Neural progenitor cell (in vitro differentiated cells): ENCODE data around the gene TMEM205. TPM values are rescaled to one million over a fixed set of nuclear protein-coding genes. Genes with fewer than 3 reads are reported as not detected.
"Not testable (repeated sequence)": the region's sequence is repeated elsewhere in the genome, so short reads cannot be mapped to it uniquely, and the experiment has no call there.

ENCODE experiments used
- DNase-seq: peaks from one replicate; pipeline ENCODE4 v3.0.0-alpha.2; 2016; ENCODE audit warnings: low spot score
- H2AFZ ChIP-seq: fragments of 200-600 bp; sonication (generic); replicated peaks from 2 replicates; pipeline ENCODE4 v1.6.1; 2016; ENCODE audit warnings: antibody characterized with exemption
- H3F3A ChIP-seq: fragments of 200-600 bp; sonication (generic); 2 replicates; pipeline ENCODE4 v1.6.1; 2016; ENCODE audit warnings: antibody characterized with exemption, low read depth
- H3K27ac ChIP-seq: fragments of 200-600 bp; sonication (generic); 2 replicates; pipeline ENCODE4 v1.5.1; 2016; ENCODE audit warnings: mild to moderate bottlenecking
- H3K27me3 ChIP-seq: fragments of 200-600 bp; sonication (generic); 2 replicates; pipeline ENCODE4 v1.6.1; 2016; ENCODE audit warnings: mild to moderate bottlenecking, moderate library complexity
- H3K36me3 ChIP-seq: fragments of 200-600 bp; sonication (generic); 2 replicates; pipeline ENCODE4 v1.5.1; 2016
- H3K4me1 ChIP-seq: fragments of 200-600 bp; sonication (generic); 2 replicates; pipeline ENCODE4 v1.6.1; 2016; ENCODE audit warnings: mixed run types
- H3K4me2 ChIP-seq: fragments of 200-600 bp; sonication (generic); 2 replicates; pipeline ENCODE4 v1.6.1; 2016
- H3K4me3 ChIP-seq: fragments of 200-600 bp; sonication (generic); 2 replicates; pipeline ENCODE4 v1.5.1; 2016
- H3K79me2 ChIP-seq: fragments of 200-600 bp; sonication (generic); 2 replicates; pipeline ENCODE4 v1.6.1; 2016; ENCODE audit warnings: low read depth
- H3K9ac ChIP-seq: fragments of 200-600 bp; sonication (generic); 2 replicates; pipeline ENCODE4 v1.6.1; 2016
- H3K9me3 ChIP-seq: fragments of 200-600 bp; sonication (generic); 2 replicates; pipeline ENCODE4 v1.5.1; 2016; ENCODE audit warnings: low read depth
- H4K20me1 ChIP-seq: fragments of 200-600 bp; sonication (generic); 2 replicates; pipeline ENCODE4 v1.6.1; 2016; ENCODE audit warnings: low read depth
- H3K27ac Mint-ChIP-seq: 3 replicates; pipeline ENCODE4 v1.8.0; 2021; ENCODE audit warnings: mixed read lengths
- H3K27me3 Mint-ChIP-seq: 2 replicates; pipeline ENCODE4 v1.8.0; 2022; ENCODE audit warnings: low read depth, mild to moderate bottlenecking, inconsistent platforms, moderate library complexity, mixed read lengths; ENCODE audit not compliant: insufficient read depth
- H3K36me3 Mint-ChIP-seq: 3 replicates; pipeline ENCODE4 v1.8.0; 2021; ENCODE audit warnings: mixed read lengths
- H3K4me1 Mint-ChIP-seq: 3 replicates; pipeline ENCODE4 v1.8.0; 2021; ENCODE audit warnings: mixed read lengths
- H3K4me3 Mint-ChIP-seq: 3 replicates; pipeline ENCODE4 v1.8.0; 2021; ENCODE audit warnings: mild to moderate bottlenecking, moderate library complexity, mixed read lengths
- H3K9me3 Mint-ChIP-seq: 3 replicates; pipeline ENCODE4 v1.8.0; 2020; ENCODE audit warnings: mixed read lengths
- EZH2 ChIP-seq: fragments of 200-600 bp; sonication (generic); IDR thresholded peaks from 2 replicates; pipeline ENCODE4 v1.6.1; 2017; ENCODE audit warnings: antibody characterized with exemption, mild to moderate bottlenecking, moderate library complexity
- EZH2phosphoT487 ChIP-seq: fragments of 200-600 bp; sonication (generic); IDR thresholded peaks from 2 replicates; pipeline ENCODE4 v1.6.1; 2017; ENCODE audit warnings: antibody characterized with exemption
- total RNA-seq: library from RNA; depleted of rRNA; stranded (reverse); fragments of >200 nt; gene quantifications from 2 replicates; pipeline ENCODE4 v1.2.3, GENCODE V29; 2015; ENCODE audit warnings: low replicate concordance
- TF ChIP-seq, protein P1 (sequence below): fragments of 200-600 bp; sonication (generic); IDR thresholded peaks from 2 replicates; pipeline ENCODE4 v1.5.1; 2017; ENCODE audit warnings: antibody characterized with exemption, mild to moderate bottlenecking

Gene TMEM205
- total RNA-seq, 1 donor from 2014 or later: 57.0 TPM

DNA sequence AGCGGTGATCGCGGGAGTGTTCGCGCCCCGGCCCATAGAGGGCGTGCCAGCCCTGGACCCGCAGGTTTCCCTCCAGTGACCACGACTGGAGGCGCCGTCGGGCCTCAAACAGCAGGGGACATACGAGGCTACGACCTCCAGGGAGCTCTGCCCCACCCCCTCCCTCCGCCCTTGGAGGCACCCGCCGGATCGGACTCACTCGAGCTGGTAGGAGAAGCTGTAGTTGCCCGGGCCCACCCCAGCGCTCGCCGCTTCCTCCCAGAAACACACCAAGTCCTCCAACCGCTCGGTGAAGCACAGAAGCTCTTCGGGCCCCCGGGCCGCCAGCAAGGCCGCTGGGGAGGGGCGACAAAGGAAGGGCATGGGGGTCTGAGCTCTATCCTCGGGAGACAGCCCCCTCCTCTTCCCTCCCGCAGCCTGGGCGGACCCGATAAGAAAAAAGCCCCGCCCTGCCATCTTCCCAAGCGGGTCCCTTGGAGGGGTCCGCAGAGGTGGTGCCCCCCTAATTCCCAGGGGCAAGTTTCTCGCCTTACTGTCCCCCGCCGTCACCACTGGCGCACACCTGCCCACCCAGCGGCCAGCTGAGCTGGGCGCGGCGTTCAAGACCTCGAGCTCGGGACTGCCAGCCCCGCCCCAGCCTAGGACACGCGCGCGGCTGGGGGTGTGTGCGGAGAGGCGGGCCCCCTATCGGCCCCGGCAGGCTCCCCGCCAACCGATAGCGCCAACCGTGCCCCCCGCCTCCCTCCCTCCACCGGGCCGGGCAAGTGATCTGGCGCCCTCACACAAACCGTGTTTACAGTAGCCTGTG lies 37.0 kb upstream of the TMEM205 start:
- no peak overlapping the region for H2AFZ ChIP-seq
- H3K36me3 ChIP-seq: no peaks in the 10 kb centered on the region
- no peak overlapping the region for H3K27ac Mint-ChIP-seq
- H4K20me1 ChIP-seq: peaks cover 15% of the 10 kb centered on the region
- H3K9me3 Mint-ChIP-seq: no peaks in the 10 kb centered on the region
- H3K27me3 ChIP-seq: peaks cover 23% of the 10 kb centered on the region
- H3K4me3 Mint-ChIP-seq: peak overlapping the region; percentile 93
- H3K9me3 ChIP-seq: no peaks in the 10 kb centered on the region
- no peaks in the 10 kb centered on the region for H3K79me2 ChIP-seq
- peaks cover 24% of the 10 kb centered on the region for H3K4me1 Mint-ChIP-seq
- no peak overlapping the region for H3K9ac ChIP-seq
- H3K27me3 Mint-ChIP-seq: peaks cover 33% of the 10 kb centered on the region
- H3K4me2 ChIP-seq: peak overlapping the region; percentile 75
- DNase-seq: peak; percentile 68
- no peaks in the 10 kb centered on the region for H3K4me1 ChIP-seq
- H3F3A ChIP-seq: peaks cover 54% of the 10 kb centered on the region
- H3K36me3 Mint-ChIP-seq: no peaks in the 10 kb centered on the region
- peak overlapping the region; percentile 51 for H3K4me3 ChIP-seq
- TF ChIP-seq EZH2phosphoT487: peak; percentile 51
- TF ChIP-seq, protein P1, sequence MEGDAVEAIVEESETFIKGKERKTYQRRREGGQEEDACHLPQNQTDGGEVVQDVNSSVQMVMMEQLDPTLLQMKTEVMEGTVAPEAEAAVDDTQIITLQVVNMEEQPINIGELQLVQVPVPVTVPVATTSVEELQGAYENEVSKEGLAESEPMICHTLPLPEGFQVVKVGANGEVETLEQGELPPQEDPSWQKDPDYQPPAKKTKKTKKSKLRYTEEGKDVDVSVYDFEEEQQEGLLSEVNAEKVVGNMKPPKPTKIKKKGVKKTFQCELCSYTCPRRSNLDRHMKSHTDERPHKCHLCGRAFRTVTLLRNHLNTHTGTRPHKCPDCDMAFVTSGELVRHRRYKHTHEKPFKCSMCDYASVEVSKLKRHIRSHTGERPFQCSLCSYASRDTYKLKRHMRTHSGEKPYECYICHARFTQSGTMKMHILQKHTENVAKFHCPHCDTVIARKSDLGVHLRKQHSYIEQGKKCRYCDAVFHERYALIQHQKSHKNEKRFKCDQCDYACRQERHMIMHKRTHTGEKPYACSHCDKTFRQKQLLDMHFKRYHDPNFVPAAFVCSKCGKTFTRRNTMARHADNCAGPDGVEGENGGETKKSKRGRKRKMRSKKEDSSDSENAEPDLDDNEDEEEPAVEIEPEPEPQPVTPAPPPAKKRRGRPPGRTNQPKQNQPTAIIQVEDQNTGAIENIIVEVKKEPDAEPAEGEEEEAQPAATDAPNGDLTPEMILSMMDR: peak; percentile 74
- peak; percentile 70 for TF ChIP-seq EZH2
- H3K27ac ChIP-seq: no peak overlapping the region

DNA sequence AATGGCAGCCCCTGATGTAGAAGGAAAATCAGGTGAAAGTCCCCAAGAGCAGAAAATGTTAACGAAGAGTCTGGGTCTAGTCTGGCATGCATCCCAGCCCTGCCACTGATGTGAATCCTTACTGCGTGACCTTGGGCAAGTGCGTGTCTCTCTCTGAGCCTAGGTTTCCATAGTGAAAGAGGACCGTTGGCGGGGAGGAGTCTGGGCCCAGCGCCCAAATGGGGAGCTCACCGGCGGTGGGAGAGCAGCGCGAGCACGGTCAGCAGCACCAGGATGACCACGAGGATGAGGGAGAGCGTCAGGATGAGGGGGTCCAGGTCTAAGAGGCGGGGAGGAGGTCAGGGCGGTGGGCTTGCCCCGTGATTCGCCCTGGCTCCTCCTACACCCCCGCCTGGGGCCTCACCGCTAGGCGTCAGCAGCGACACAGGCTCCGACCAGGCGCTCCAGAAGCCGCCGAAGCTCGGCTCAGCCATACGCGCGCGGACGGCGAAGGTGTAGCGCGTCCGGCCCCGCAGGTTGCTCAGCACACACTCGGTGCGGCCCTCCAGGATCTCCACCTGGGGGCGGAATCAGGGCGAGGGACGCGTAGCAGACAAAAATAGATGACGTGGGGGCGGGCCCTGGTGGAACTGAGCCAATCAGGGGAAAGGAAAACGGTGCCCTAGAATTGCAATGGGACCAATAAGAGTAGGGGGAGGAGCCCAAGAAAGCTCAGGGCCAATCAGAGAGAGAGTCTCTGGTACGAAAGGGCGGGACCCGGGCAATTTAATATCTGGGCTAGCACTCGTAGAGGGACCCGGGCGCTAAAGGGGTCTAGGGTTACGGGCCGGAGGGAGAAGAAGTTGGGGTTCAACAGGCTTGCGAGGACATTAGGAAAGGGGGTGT lies 34.8 kb upstream of the TMEM205 start:
- Histone ChIP-seq H3K36me3 (no peaks in the 10 kb centered on the region), H3F3A (peaks cover 57% of the 10 kb centered on the region), H3K27me3 (peaks cover 23% of the 10 kb centered on the region), H3K9me3 (no peaks in the 10 kb centered on the region), H2AFZ (peak overlapping the region; percentile 83), H4K20me1 (peaks cover 15% of the 10 kb centered on the region), H3K27ac (peak overlapping the region; percentile 14), H3K79me2 (no peaks in the 10 kb centered on the region), H3K4me1 (no peaks in the 10 kb centered on the region), H3K4me3 (peak overlapping the region; percentile 71), H3K9ac (no peak overlapping the region), H3K4me2 (peak overlapping the region; percentile 78)
- Mint-ChIP-seq H3K4me3 (peak overlapping the region; percentile 93), H3K27me3 (peaks cover 30% of the 10 kb centered on the region), H3K27ac (peak overlapping the region; percentile 78), H3K36me3 (peaks cover 3% of the 10 kb centered on the region), H3K4me1 (peaks cover 32% of the 10 kb centered on the region), H3K9me3 (no peaks in the 10 kb centered on the region)
- peak; percentile 98 for DNase-seq
- TF ChIP-seq EZH2phosphoT487: no peak
- TF ChIP-seq, protein P1: peak; percentile 73

DNA sequence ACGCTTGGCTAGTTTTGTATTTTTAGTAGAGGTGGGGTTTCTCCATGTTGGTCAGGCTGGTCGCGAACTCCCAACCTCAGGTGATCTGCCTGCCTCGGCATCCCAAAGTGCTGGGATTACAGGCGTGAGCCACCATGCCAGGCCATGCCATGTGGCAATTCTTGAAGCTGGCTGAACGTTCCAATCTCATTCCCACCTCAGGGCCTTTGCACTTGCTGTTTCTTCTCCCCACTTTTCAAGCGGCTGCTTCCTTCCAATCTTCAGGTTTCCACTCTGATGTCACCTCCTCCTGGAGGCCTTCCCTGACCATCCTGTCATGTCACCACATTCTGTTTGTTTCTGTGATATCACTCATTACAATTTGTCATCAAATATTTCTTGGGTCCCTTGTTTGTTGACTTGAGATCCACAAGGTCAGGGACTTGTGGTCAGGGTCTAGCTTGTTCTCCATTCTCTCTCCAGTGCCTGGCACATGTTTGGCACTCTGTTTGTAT lies 33.8 kb upstream of the TMEM205 start:
- Histone ChIP-seq H3F3A (peaks cover 57% of the 10 kb centered on the region), H4K20me1 (peaks cover 15% of the 10 kb centered on the region), H3K79me2 (no peaks in the 10 kb centered on the region), H3K36me3 (no peaks in the 10 kb centered on the region), H3K4me3 (peak overlapping the region; percentile 71), H3K27ac (no peak overlapping the region), H2AFZ (no peak overlapping the region), H3K4me1 (no peaks in the 10 kb centered on the region), H3K27me3 (peaks cover 23% of the 10 kb centered on the region), H3K9ac (no peak overlapping the region), H3K4me2 (peak overlapping the region; percentile 78), H3K9me3 (no peaks in the 10 kb centered on the region)
- H3K27ac Mint-ChIP-seq: no peak overlapping the region
- H3K4me1 Mint-ChIP-seq: peaks cover 35% of the 10 kb centered on the region
- H3K27me3 Mint-ChIP-seq: peaks cover 24% of the 10 kb centered on the region
- TF ChIP-seq EZH2: no peak
- peaks cover 3% of the 10 kb centered on the region for H3K36me3 Mint-ChIP-seq
- peak overlapping the region; percentile 93 for H3K4me3 Mint-ChIP-seq
- H3K9me3 Mint-ChIP-seq: no peaks in the 10 kb centered on the region
- DNase-seq: no peak

DNA sequence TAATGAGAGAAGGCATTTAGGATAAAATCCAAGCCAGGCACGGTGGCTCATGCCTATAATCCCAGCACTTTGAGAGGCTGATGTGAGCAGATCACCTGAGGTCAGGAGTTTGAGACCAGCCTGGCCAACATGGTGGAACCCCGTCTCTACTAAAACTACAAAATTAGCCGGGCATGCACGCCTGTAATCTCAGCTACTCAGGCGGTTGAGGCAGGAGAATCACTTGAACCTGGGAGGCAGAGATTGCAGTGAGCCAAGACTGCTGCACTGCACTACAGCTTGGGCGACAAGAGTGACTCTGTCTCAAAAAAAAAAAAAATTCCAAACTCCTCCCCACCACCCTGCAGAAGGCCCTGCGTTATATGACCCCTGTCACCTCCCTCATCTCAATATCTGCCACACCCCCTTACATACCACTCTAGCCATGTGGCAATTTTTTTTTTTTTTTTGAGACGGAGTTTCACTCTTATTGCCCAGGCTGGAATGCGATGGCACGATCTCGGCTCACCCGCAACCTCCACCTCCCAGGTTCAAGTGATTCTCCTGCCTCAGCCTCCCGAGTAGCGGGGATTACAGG lies 33.3 kb upstream of the TMEM205 start:
- not testable (repeated sequence) for H3K9me3 ChIP-seq, H3K4me3 Mint-ChIP-seq, H3K9me3 Mint-ChIP-seq, H3K36me3 Mint-ChIP-seq, H3K9ac ChIP-seq, H3K4me2 ChIP-seq, H3K79me2 ChIP-seq, H3K27ac ChIP-seq, H3K4me3 ChIP-seq, H3K4me1 ChIP-seq, H3K36me3 ChIP-seq, H2AFZ ChIP-seq, H3K27ac Mint-ChIP-seq, DNase-seq
- H3K4me1 Mint-ChIP-seq: peaks cover 29% of the 10 kb centered on the region
- H3K27me3 Mint-ChIP-seq: peaks cover 21% of the 10 kb centered on the region
- peaks cover 15% of the 10 kb centered on the region for H4K20me1 ChIP-seq
- peaks cover 51% of the 10 kb centered on the region for H3F3A ChIP-seq
- H3K27me3 ChIP-seq: peaks cover 23% of the 10 kb centered on the region
